MV-4-11 (cell line): ENCODE results near the gene RPL28.

ENCODE experiments used
- DNase-seq: peaks from one replicate; lab custom pipeline; 2025; lab: John Stamatoyannopoulos, UW

RPL28 gene

DNA sequence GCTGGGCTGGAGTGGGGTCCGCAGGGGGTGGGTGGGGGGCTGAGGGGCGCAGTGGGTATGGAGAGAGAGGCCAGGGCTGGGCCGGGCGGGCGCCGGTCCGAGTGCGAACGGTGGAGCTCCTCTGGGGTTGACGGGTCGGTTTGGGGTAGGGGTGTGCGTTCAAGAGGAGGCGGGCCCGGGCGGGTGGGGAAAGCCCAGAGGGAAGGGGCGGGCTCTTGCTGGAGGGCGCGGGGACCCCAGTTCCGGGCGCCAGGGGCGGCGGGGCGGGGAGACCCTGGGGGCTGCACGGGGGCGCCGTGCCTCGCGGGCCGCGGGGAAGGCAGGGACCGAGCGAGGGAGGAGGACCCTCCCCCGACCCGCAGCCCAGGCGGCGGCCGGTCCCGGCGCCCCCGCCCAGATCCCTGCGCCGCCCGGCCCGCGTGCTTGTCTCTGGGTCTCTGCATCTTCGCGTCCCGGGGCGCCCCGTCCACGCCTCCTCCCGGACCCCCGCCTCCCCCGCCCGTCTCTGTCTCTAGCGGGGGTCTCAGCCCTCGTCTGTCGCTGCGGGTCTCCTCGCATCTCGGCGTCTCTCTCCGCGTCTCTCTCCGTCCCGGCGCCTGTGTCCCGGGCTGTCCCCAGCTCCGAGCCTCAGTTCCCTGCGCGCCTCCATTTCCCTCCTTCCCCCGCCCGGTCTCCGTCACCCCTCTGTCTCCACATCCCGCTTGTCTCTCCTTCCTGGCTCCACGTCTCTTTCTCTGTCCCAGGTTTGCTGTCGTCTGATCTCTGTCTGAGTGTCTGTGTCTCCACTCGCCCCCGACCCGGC lies 65.6 kb downstream of the RPL28 start:
- DNase-seq = no peak

DNA sequence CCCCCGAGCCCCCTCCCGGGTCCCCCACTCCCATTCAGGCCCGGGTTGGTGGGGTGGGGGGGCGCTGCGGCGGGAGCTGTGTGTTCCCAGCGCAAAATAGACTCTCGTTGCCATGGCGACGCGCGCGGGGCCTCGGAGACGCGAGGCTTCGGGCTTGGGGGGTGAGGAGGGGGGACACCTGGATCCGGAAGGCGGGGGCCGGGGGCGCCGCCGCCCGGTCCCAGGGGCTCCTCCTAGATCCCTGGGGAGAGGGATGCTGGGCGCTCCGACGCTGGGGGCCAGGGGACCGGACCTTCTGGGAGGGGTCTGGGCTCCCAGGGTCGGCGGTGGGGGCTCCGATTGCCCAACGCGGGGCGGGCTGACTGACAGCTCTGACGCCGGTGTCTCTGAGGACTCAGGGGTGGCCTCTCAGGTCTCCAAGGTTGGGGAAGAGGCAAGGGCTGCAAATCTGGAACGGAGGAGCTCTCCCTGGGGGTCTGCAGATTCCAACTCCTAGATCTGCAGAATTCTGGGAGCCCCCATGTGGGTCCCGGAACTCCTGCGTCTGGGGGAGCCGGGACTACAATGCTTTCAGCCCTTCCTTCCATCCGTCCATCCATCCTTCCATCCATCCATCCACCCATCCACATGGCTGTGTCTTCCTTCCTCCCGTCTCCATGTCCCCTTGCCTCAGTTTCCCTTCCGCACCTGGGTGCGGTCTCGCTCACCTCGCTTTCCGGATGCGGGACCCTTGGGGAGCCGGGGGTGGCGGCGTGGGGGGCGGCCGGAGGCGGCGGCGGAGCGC lies 66.4 kb downstream of the RPL28 start:
- DNase-seq = no peak
